NOMO-1 (cell line): ENCODE measurements around the gene CDX2.

Experiments used
- DNase-seq, 2 experiments: peaks; one replicate each; lab custom pipeline; 2025; ENCODE audit not compliant: unreplicated experiment in 2 of 2; lab: John Stamatoyannopoulos, UW

The CDX2 gene

DNA sequence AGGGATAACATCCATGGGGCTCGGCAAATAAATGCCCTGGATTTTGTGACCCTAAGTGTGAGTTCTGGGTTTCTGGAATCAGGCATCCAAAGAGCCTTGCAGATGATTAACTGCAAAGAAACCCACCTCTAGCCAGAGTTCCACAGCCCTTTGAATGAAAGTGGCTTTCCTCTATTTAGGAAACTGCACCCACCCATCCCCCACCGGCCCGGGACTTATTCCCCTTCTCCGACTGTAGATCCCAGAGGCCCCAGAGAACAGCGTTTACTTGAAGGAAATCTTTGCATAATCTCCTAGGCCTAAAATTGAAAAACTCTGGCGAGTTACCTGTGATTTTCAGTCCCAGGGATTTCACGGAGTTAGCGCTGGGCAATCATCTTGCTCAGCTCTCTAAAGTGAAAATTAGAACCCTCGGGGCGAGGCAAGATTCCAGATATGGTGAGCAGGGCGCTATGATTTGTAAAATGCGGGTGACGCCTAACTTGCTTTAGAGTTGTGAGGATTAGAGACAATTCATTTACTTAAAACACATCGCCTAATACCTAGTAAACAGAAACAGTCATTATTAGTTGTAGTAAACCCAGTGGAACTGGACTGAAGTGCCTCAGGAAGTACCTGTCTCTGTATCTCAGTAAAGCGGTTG lies 10.0 kb upstream of the CDX2 start:
- no peak for DNase-seq

DNA sequence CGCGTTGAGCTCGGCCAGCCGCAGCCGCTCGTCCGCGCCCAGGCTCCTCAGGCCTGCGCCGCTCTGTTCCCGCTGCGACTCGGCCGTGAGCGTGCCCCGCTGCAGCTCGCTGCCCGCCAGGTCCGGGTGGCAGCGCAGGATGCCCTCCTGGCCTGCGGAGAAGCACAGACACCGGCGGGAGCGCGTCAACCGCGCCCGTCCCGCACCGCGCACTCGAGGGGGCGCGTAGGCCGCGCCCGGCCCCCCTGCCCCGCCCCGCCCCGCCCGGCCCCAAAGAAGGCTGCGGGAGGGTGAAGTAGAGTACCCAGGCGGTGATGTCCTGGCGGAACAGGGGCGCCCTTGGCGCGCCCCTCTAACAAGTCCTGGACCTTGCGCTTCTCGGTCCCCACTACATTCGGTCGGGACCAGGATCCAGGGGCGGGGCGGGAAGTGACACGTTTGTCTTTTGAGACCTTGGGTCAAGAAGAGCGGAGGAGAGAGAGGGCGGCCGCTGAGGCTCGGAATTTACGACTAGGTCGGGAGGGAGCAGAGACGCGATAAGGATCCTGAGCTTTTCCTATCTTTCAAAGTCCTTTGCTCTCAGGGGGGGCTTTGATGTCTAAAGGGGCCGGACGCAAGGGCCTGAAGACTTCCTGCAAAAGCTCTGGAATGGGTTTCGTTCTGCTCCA lies 9.3 kb upstream of the CDX2 start:
- no peak for DNase-seq

DNA sequence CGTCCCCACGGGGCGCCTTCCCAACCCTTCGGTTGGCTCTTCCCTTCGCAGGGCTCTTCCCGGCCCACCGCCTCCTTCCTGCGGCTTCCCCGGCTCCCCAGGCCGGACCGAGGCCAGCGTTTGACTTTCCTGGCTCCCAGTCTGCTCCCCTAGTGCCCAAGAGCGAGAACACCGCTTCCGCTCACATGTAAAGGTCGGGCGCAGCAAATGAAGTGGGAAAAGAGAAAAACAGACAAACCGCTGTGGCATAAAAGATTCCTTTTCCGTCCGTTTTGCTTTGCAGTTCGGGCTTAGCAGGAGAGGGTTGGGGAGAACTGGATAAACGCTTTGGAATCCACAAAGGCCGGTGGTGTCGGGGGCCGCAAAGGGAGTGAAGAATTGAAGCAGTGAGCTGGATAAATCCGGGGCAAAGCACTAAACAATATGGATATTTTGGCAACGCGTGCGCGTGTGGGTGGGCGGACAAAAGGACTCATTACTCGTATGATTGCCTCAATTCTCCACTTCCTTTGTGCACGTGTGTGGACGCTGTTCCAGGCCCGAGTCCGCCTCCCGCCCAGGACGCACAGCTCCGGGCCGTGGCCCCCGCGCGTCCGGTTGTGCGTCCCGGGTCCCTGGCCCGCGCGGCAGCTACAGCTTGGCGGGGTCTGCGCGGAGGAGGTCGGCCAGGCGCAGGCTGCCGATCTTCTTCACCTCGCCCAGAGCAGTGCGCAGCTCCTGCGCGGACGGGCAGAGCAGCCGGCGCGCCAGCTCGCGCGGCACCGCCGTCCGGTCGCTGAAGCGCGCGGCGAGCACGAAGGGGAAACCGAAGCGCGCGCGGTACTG lies 8.6 kb upstream of the CDX2 start:
- DNase-seq = no peak

DNA sequence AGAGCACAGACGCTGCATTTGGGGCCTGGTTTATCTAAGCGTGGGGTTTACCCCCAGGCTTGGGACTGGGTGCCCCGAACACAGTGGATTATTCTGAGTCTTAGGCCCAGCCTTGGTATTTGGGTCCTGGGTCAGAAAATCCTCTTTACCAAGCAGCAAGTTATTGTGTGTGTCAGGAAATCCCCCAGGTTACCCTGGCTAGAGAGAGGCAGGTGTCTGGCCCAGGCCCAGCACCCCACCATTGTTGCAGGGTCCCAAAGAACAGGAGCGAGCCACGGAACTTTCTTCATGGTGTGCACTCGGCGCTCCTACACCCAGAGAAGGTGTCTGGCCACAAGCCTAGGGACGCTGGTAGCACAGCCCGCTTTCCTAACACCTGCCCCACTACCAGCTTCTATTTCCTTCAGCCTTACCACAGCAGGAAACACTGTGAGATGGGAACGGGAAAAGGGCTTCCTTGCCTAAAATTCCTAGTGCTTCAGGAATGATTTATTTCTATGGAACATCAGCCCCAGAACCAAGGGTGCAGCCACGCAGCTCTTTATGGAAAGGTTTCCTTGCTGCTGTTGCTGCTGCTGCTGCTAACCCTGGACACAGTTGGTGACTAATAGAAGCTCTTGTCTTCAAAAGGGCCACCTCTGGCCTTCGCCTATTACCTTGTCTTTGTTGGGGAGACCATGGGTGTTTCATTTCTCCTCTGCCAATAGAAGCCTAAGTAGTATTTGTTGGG lies 7.4 kb upstream of the CDX2 start:
- DNase-seq = no peak

DNA sequence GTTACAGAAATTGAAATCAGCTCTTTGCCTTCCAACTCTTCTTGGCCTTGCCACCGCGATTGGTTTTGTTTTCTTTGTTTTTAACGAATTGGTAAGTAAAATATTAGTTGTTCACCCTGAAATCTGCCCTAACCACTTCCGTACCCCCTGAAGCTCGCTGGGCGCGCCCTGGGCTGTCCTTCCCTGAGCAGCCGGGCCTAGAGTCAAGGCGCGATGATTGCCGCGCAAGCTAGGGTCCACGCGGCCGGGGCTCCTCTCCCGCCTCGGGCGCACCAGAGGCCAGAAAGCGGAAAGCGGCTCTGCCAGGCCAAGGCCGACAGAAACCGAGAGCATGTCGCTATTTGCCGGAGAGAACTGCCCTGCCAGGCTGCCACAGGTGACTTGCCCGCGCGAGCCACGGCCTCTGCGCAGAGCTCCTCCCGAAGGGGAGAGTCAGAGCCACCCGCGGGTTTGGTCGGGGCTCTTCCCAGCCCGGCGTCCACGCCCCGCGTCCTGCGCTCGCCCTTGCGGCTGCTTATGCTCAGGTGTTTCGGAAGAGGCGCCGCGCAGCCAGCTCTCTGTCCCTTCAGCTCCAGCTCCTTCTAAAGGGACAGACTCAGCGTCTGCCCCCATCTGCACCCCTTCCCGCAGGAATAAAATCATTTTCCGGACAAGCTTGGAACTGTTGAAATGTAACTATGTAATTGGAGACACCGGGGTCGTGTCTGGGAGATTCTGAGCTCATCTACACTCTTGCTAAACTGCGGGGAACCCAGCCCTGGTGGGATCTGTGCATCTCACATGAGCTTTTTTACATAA lies 6.6 kb upstream of the CDX2 start:
- no peak for DNase-seq

DNA sequence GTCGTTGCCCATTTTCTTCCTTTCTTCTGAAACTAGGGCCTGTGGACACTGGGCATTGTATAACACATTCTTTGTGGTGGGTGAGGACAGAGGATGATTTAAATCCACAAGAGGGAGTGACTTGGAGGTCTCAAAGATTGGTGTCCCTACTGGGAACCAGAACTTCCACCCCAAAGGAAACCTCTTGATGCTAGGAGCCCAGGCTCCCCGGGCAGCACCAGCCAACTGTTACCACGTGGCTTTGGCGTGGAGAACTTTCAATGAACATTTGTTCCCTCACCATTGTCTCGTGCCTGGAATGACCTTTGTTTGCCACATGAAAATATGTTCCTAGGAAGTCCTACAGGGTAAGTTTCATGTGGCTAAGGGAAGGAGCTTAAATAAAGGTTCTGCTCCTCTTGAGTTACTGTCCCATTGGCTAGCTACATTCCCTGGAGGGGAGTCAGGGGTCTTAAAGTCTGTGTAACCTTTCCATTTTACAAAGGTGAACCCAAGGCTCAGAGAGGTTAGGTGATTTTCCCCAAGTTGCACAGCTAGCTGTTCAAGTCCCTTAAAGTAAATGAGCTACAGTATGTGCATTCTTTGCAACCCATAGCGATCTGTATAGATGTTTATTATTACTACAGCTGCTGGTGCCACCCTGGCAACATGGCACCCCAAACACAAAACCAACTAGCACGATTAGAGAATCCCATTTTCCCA lies 5.0 kb upstream of the CDX2 start:
- no peak for DNase-seq

DNA sequence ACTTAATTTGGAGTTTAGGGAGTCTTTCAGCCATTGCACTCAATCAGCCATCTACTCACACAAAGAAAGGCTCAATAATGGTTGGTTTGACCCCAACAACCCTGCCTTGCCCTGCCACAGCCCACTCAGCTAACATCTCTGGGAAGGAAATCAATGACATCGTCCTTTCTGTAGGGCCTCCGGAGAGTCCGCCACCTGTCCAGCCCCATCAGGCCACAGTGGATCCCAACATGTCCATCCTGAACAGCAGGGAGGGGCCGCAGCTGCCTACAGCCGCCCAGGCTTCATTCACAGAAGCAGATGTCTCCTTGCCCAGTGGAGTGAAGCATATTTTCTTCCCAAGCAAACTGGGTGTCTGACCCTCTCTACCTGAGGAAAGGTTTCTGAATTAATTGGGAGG lies 4.2 kb upstream of the CDX2 start:
- DNase-seq = no peak

DNA sequence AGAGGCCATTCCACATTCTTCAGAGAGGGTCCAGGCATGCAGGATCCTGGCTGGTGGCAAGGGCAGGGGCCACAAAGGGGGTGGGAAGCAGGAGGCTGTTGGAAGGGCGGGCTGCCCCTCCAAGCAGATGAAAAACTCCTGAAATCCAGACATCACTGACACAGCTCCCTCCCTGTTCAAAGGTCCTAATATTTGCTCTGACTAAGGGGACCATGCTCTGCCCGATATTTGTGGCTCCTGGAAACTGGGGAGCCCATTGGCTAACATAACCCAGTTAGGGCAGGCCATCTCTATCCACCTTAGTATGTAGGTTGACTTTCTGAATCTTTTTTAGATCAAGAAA lies 3.3 kb upstream of the CDX2 start:
- DNase-seq = no peak

DNA sequence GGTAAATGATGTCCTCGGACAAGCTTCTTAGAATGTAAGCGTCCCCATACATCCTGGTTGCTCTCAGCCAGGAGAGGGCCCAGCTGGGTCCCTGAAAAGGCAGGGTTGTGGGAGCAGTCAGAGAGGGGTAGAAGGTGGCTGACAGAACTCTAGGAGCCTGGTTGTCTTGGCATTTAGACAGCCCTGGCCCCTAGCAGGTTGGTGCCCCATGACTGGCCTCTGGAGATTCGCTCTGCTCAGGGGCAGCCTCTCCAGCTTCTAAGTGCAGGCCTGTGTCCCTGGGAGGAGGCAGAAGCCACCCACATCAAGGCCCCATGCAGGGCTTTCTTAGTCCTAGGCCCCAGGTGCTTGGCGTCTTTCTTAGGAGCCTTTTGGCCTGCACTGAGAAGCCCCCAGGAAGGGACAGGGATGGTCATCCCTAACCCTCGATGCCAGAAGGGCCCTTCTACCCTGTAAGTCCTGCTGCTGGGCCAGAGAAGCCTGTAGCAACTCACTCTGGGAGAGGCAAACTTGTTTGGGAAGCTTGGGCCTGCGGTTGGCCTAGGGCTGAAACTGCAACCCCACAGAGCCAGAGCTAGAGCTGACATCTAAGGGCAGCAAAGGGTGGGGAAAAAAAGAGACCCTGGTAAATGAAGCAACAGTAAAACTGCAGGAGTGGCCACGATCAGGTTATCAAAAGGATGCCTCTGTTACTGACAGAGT lies 2.8 kb upstream of the CDX2 start:
- DNase-seq = no peak

DNA sequence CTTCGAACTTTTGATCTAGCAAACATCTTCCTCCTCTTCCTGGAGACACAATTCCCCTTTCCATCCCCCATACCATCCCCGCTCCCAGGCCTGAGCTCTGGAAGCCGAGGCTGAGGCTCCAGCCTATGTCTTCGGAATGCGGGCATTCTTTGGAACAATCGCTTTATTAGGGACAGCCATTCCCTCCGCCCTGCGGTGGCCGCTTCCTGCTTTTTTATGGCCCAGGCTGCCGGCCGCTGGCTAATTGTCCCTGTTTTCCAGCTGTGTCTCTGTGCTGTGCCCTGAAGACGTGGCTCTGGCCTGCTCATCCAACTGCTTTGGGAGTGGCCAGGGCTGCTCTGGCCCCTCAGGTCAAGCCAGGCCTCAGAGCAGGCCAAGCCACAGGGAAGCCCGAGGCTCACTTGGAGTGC lies 2.1 kb upstream of the CDX2 start:
- DNase-seq = no peak

DNA sequence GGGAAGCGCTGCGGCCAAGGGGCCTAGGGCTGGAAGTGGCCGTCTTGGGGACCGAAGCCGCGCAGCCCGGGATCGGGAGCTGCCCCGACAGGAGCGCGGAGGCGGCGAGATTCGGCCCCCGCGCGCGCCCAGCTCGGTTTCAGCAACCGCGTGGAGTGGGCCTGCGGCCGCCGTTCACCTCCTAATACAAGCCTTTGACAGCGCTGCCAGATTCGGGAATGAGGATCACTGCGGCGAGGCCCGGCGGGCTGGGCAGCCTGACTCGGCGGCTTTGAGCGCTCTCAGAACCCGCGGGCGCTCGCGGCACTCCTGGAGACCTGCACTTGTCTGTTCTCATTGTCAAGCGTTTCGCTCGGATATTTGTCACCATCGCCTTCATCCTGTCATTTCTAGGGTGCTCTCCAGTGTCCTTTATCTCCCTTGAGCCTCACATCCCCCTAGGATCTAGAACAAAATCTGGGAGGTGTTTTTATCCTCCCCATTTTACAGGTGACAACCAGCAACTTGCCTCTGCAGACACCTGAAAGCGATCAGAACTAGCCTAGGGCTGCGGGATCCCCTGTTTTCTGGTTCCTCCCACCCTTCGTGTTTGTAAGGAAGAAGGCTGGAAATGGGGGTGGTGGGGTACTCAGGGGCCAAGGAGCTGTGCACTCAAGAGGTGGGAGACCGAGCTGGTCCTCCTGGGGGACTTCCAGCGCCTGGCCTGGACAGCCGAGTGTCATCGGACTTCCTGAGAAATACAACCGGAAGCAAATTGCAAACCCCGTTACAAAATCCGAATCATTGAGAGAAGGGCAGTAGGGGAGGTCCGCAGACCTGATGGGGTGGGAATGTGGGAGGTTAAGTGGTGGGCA lies 1.5 kb upstream of the CDX2 start:
- no peak for DNase-seq

DNA sequence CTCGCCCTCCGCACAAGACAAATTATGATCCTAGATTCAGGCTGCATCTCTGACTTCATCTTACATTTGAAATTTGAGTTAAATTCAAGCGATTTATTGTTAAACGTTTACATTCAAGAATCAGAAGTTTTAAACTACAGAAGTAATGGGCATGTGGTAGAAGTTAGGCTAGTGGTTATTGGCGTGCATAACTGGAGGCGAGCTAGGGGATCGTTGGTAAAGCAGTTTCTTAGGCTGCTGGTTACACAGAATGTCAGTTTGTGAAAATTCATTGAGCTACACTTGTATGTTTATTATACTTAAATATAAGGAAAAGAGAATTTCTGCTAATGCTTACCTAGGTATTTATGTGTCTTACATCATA lies 733 bp upstream of the CDX2 start:
- no peak for DNase-seq

DNA sequence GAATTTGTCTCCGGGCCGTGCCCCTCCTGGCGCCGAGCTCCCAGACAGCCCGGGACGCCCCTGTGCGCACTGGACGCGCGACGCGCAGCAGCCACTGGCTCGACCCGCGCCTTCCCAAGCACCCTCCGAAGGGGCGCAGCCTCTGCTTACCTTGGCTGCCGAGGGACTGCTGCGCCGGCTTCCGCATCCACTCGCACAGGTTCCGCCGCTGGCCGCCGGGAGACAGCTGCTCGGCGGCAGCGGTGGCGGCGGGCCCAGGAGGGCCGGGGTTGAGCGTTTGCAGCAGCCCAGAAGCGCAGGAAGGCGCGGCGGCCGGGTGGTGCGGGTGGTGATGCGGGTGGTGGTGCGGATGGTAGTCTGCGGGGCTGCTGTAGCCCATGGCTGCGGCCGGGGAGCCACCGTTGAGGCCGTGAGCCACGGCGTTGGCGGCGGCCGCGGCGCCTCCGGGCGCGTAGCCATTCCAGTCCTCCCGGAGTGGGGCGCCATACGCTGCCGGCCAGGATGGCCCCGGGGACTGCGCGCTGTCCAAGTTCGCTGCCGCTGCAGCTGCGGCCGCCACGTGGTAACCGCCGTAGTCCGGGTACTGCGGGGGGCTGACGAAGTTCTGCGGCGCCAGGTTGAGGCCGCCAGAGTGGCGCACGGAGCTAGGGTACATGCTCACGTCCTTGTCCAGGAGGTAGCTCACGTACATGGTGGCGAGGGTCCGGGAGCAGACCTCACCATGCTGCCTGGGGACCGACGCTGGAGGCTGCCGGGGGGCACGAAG lies 616 bp downstream of the CDX2 start:
- no peak for DNase-seq

DNA sequence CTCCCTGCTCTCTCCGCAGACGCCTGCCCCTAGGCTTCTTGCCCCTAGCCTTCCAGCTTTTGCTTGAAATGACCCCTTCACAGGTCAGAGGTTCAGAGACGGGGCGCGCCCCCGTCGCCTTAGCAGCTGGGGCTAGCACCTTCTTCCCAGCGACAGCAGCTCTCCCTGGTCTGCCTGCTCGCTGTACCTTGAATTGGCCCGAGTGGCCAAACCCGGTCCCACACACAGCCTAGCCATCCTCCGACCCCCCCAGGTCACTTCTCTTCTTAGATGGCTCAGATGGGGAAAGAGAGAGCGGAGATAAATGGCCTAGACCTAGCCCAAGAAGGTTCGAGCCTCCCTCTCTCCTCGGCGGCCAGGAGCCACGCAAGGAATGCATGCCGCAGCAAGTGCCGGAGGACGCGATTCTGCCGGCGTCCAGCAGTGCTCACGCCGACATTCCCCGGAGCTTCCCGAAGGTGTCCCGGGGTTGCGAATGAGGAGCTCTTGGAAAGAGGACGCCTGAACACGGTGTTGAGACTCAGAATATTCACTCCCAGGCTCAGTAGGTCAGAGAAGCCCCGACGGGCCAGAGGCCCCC lies 1.3 kb downstream of the CDX2 start:
- no peak for DNase-seq

DNA sequence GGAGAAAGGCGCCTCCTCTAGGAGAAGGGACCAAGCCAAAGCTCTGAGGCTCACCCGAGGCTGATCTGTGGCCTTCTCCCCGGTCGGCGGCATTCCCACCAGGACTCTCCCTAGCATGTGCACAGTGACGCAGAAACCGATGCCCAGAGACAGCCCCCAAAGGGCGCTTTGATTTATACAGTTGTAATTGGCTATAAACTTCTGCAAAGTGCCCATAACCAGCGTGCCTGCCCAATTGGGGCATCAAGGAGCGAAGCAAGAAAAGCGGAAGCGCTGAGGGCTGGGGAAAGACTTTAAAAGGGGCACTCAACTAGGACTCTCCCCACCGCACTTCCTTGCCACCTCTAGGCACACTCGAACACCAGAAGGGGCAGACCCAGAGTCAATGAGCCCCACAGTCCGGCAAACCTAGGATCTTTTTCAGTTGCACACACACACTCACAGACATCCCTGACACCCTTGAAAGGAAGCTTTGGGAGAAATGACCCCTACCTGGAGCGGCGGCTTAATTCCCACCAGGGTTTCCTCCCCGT lies 1.8 kb downstream of the CDX2 start:
- peak; percentile 56 to 63 for DNase-seq

DNA sequence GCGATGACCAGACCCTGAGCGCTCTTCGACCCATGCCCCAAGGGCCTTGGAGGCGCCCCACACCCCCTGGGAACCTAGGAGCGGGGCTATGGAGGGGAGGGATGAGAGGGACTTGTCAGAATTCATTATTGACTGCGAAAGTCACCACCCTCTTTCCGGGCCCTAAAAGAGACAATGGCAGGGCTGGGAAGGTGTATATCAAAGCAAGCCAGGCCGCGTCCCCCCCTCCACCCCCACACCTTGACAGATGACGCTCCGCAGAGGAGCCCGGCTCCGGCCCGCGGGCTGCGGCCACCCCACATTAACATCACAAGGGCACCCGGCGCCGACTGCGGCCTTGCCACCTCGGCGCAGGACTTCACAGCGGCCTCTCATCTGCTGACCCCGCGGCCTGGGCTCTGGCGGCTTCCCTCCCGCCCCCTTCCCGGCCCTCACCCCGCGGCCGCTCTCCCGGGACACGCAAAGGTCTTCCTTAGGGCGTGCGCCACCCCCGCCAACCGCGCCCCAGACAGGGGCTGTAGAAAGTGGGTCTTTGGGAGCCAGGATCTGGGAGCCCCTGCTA lies 2.4 kb downstream of the CDX2 start:
- DNase-seq = no peak
